HL-60 (cell line): ENCODE results near the gene SLC9B1.

Source experiments
- DNase-seq, 2 experiments: peaks; one replicate each; pipeline ENCODE4 v3.0.0-alpha.2; 2010 to 2020; ENCODE audit warnings: low read depth in 1 of 2, low spot score in 1 of 2
- H3K27ac ChIP-seq: fragments of 250-450 bp; sonication (Bioruptor Pico); replicated peaks from 2 replicates; pipeline ENCODE4 v1.5.1; 2020; ENCODE audit warnings: mild to moderate bottlenecking, moderate library complexity
- H3K27me3 ChIP-seq: fragments of 250-450 bp; sonication (Bioruptor Pico); 2 replicates; pipeline ENCODE4 v1.5.1; 2021; ENCODE audit warnings: mild to moderate bottlenecking, moderate library complexity; ENCODE audit not compliant: insufficient read depth, poor library complexity, severe bottlenecking
- H3K4me3 ChIP-seq: replicated peaks from 2 replicates; pipeline ENCODE4 v1.5.1; 2011; ENCODE audit warnings: mild to moderate bottlenecking, control low read depth, low read length; ENCODE audit not compliant: insufficient read depth
- CTCF ChIP-seq: IDR thresholded peaks from one replicate; pipeline ENCODE4 v1.5.1; 2011; ENCODE audit warnings: low read length, control low read depth, inconsistent platforms; ENCODE audit not compliant: insufficient read depth
- GABPA ChIP-seq: IDR thresholded peaks from 2 replicates; pipeline ENCODE4 v1.6.1; 2012; ENCODE audit warnings: low read depth
- POLR2AphosphoS5 ChIP-seq: IDR thresholded peaks from 2 replicates; pipeline ENCODE4 v1.6.1; 2012; ENCODE audit warnings: low read depth
- SPI1 ChIP-seq: IDR thresholded peaks from 2 replicates; pipeline ENCODE4 v1.6.1; 2012; ENCODE audit warnings: low read depth, mild to moderate bottlenecking, borderline replicate concordance
- TF ChIP-seq, protein P1 (sequence below): IDR thresholded peaks from 2 replicates; pipeline ENCODE4 v1.6.1; 2012; ENCODE audit warnings: low read depth; ENCODE audit not compliant: insufficient replicate concordance

The SLC9B1 gene

DNA sequence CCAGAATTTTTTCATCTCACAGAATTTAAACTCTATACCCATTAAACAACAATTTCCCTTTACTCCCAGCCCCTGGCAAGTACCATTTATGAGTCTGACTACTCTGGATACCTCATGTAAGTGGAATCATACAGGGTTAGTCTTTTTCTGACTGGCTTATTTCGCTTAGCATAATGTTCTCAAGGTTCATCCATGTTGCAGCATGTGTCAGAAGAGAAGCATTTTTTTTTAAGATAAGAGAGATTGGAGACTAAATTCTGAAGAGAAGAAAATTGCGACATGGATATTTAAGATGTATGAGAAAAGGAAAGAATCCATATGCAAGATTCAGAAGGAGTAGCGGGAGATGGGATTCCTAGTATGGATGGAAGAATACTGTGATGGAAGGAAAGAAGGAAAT, 11.3 kb upstream of the SLC9B1 start:
- no peaks in the 10 kb centered on the region for H3K27me3 ChIP-seq
- H3K27ac ChIP-seq: no peak overlapping the region
- DNase-seq: no peak
- TF ChIP-seq GABPA: no peak
- TF ChIP-seq, protein P1, sequence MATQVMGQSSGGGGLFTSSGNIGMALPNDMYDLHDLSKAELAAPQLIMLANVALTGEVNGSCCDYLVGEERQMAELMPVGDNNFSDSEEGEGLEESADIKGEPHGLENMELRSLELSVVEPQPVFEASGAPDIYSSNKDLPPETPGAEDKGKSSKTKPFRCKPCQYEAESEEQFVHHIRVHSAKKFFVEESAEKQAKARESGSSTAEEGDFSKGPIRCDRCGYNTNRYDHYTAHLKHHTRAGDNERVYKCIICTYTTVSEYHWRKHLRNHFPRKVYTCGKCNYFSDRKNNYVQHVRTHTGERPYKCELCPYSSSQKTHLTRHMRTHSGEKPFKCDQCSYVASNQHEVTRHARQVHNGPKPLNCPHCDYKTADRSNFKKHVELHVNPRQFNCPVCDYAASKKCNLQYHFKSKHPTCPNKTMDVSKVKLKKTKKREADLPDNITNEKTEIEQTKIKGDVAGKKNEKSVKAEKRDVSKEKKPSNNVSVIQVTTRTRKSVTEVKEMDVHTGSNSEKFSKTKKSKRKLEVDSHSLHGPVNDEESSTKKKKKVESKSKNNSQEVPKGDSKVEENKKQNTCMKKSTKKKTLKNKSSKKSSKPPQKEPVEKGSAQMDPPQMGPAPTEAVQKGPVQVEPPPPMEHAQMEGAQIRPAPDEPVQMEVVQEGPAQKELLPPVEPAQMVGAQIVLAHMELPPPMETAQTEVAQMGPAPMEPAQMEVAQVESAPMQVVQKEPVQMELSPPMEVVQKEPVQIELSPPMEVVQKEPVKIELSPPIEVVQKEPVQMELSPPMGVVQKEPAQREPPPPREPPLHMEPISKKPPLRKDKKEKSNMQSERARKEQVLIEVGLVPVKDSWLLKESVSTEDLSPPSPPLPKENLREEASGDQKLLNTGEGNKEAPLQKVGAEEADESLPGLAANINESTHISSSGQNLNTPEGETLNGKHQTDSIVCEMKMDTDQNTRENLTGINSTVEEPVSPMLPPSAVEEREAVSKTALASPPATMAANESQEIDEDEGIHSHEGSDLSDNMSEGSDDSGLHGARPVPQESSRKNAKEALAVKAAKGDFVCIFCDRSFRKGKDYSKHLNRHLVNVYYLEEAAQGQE: no peak
- no peak for TF ChIP-seq POLR2AphosphoS5
- no peak for TF ChIP-seq SPI1
- TF ChIP-seq CTCF: no peak
- no peak overlapping the region for H3K4me3 ChIP-seq

DNA sequence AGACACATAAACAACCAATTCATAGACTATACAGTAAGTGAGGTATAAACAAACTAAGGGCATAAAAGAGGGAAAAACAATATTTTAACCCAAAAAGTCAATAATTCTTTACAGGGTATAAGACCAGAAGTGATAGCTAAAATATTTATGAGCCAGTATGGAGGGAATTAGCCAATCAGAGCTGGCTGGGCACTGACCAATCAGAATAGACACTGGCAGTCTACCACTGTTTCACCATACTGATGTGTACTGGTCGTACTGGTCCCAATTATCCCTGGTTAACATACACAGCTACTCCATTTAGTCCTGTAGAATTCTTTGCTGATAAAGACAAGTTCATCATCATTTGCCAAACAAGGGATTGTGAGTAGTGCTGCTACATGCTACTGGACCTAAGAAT, 9.8 kb upstream of the SLC9B1 start:
- DNase-seq: no peak
- TF ChIP-seq, protein P1: no peak
- TF ChIP-seq POLR2AphosphoS5 (no peak), GABPA (no peak), CTCF (no peak), SPI1 (no peak)
- no peaks in the 10 kb centered on the region for H3K27me3 ChIP-seq

GRCh38 chr4:103026868-103027267, 7.4 kb upstream of the SLC9B1 start:
- Histone ChIP-seq H3K27ac (no peak overlapping the region), H3K27me3 (no peaks in the 10 kb centered on the region), H3K4me3 (no peak overlapping the region)
- DNase-seq: no peak
- TF ChIP-seq GABPA (no peak), POLR2AphosphoS5 (no peak)

More for the DNA sequence above, 9.8 kb upstream of the SLC9B1 start:
- H3K27ac ChIP-seq: no peak overlapping the region
- no peak overlapping the region for H3K4me3 ChIP-seq

DNA sequence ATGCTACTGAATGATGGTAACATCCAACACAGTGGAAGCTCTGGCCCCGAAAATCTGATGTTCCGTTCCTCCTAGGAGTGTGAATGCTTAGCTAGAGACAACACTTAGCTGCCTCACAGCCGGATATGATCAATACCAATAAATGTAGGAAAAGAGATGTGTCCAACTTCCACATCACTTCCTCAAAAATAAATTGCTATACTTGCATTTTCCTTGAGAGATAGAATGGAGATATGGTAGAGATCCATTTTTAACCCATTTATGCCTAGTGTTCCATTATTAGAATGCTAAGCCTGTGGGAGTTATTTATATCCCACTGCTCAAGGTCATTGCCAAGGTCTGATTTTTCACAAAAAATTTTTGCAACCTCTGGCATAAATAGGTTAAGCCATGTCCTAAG, 5.5 kb upstream of the SLC9B1 start:
- H3K27me3 ChIP-seq: no peaks in the 10 kb centered on the region

More for the DNA sequence above, 5.5 kb upstream of the SLC9B1 start:
- TF ChIP-seq, protein P1: no peak
- no peak for TF ChIP-seq CTCF
- no peak for DNase-seq
- Histone ChIP-seq H3K27ac (no peak overlapping the region), H3K4me3 (no peak overlapping the region)
